HepG2 (cell line): ENCODE results near the gene ARCN1. TPM values are rescaled to one million over a fixed set of nuclear protein-coding genes. Genes with fewer than 3 reads are reported as not detected.

Experiments used
- ATAC-seq: fragments of 200-7000 bp; cut with Tn5 transposase; 3 replicates; pipeline ENCODE4 v1.9.1; 2020; ENCODE audit warnings: mild to moderate bottlenecking, moderate library complexity
- BruUV-seq: library from RNA; stranded (reverse); fragments of 400-500 nt; replicated peaks from 2 replicates; lab custom pipeline; 2021; lab: Mats Ljungman, UMichigan
- CTCF ChIA-PET: fragments of 300-600 bp; formaldehyde crosslinking; extraction: SDS; loops from one replicate; lab custom pipeline; 2021; ENCODE audit warnings: low total read pairs, inconsistent platforms, low intra/inter-chr PET ratio; lab: Yijun Ruan, JAX
- POLR2A ChIA-PET: fragments of 350-600 bp; sonication (Branson Sonifier 250); formaldehyde crosslinking; loops from one replicate; lab custom pipeline; 2020; ENCODE audit warnings: antibody characterized with exemption, inconsistent platforms; lab: Yijun Ruan, JAX
- DNase-seq: peaks from one replicate; pipeline ENCODE4 v3.0.0-alpha.2; 2015; ENCODE audit warnings: low spot score
- FAIRE-seq: peaks from 3 replicates; lab custom pipeline; 2011; peaks lifted over from hg19 to GRCh38; lab: Jason Lieb, UNC
- H2AFZ ChIP-seq: one replicate; pipeline ENCODE4 v1.6.1; 2011; ENCODE audit warnings: low read length, inconsistent platforms
- H3K27ac ChIP-seq: fragments of 300-600 bp; 3 replicates; pipeline ENCODE4 v1.8.0; 2011; ENCODE audit warnings: mixed run types, mild to moderate bottlenecking, mixed read lengths, low read length, inconsistent platforms; ENCODE audit not compliant: insufficient read depth; ENCODE audit errors: extremely low read length
- H3K27me3 ChIP-seq, 2 experiments: fragments of 200-600 bp in 1 of 2; 2 replicates in 1 of 2; 3 replicates in 1 of 2; pipeline versions ENCODE4 v1.6.0 to v1.8.0; 2011; ENCODE audit warnings: low read length in 2 of 2, mild to moderate bottlenecking in 2 of 2, moderate library complexity in 2 of 2, inconsistent platforms in 1 of 2; ENCODE audit not compliant: insufficient read depth in 2 of 2, control insufficient read depth in 1 of 2
- H3K36me3 ChIP-seq, 2 experiments: fragments of 200-600 bp in 1 of 2; replicated peaks in 1 of 2; 2 replicates in 1 of 2; 3 replicates in 1 of 2; pipeline versions ENCODE4 v1.5.1 to v1.8.0; 2011; ENCODE audit warnings: low read length in 2 of 2, inconsistent platforms in 1 of 2; ENCODE audit not compliant: insufficient read depth in 2 of 2, control insufficient read depth in 1 of 2
- H3K4me1 ChIP-seq: 2 replicates; pipeline ENCODE4 v1.5.1; 2012; ENCODE audit warnings: low read length, inconsistent platforms; ENCODE audit not compliant: insufficient read depth
- H3K4me2 ChIP-seq: 2 replicates; pipeline ENCODE4 v1.6.0; 2011; ENCODE audit warnings: low read depth, low read length, inconsistent platforms
- H3K4me3 ChIP-seq, 3 experiments: fragments of 200-600 bp in 1 of 3; sonication (generic), shearing (Covaris generic) in 1 of 3; replicated peaks in 1 of 3; 2 replicates each; pipeline ENCODE4 v1.5.1; 2011 to 2016; ENCODE audit warnings: low read length in 3 of 3, inconsistent platforms in 2 of 3, low read depth in 2 of 3, mild to moderate bottlenecking in 2 of 3, control low read depth in 1 of 3, mixed read lengths in 1 of 3; ENCODE audit not compliant: insufficient read depth in 1 of 3
- H3K79me2 ChIP-seq: one replicate; pipeline ENCODE4 v1.6.1; 2011; ENCODE audit warnings: low read length, inconsistent platforms; ENCODE audit not compliant: insufficient read depth
- H3K9ac ChIP-seq: 2 replicates; pipeline ENCODE4 v1.6.0; 2011; ENCODE audit warnings: mild to moderate bottlenecking, low read depth, low read length, inconsistent platforms; ENCODE audit not compliant: insufficient read depth
- H3K9me3 ChIP-seq: 2 replicates; pipeline ENCODE4 v1.5.1; 2012; ENCODE audit warnings: mild to moderate bottlenecking, low read length
- H4K20me1 ChIP-seq: 2 replicates; pipeline ENCODE4 v1.6.0; 2011; ENCODE audit warnings: inconsistent platforms, mild to moderate bottlenecking, low read length, moderate library complexity; ENCODE audit not compliant: insufficient read depth
- ATF7 ChIP-seq, 2 experiments: fragments of 450-650 bp in 1 of 2; sonication (generic) in 1 of 2; formaldehyde crosslinking in 1 of 2; IDR thresholded peaks; 2 replicates each; pipeline versions ENCODE4 v1.4.0 to v1.6.1; 2016 to 2020; ENCODE audit warnings: antibody characterized with exemption in 1 of 2, mild to moderate bottlenecking in 1 of 2, missing genetic modification reagents in 1 of 2
- DMTF1 ChIP-seq: sonication (generic); formaldehyde crosslinking; IDR thresholded peaks from 2 replicates; pipeline ENCODE4 v1.4.0; 2020; ENCODE audit warnings: mild to moderate bottlenecking, missing genetic modification reagents
- EED ChIP-seq: sonication (generic); formaldehyde crosslinking; IDR thresholded peaks from 2 replicates; pipeline ENCODE4 v1.5.0; 2020; ENCODE audit warnings: mild to moderate bottlenecking, missing genetic modification reagents
- GABPB1 ChIP-seq: IDR thresholded peaks from 2 replicates; pipeline ENCODE4 v1.6.1; 2016; ENCODE audit warnings: mild to moderate bottlenecking, missing genetic modification reagents, moderate library complexity, missing compliant biosample characterization
- GATAD1 ChIP-seq: IDR thresholded peaks from 2 replicates; pipeline ENCODE4 v1.6.1; 2016; ENCODE audit warnings: missing genetic modification reagents, missing compliant biosample characterization
- HOXA5 ChIP-seq: sonication (generic); formaldehyde crosslinking; IDR thresholded peaks from 2 replicates; pipeline ENCODE4 v1.4.0; 2020; ENCODE audit warnings: missing genetic modification reagents
- KDM6A ChIP-seq: IDR thresholded peaks from 2 replicates; pipeline ENCODE4 v1.6.1; 2016; ENCODE audit warnings: low read depth
- NFAT5 ChIP-seq: sonication (generic); formaldehyde crosslinking; IDR thresholded peaks from 2 replicates; pipeline ENCODE4 v1.4.0; 2020; ENCODE audit warnings: missing genetic modification reagents
- NPAS2 ChIP-seq: sonication (generic); formaldehyde crosslinking; IDR thresholded peaks from 2 replicates; pipeline ENCODE4 v1.8.0; 2022; ENCODE audit warnings: mild to moderate bottlenecking, missing genetic modification reagents, borderline replicate concordance
- PCBP2 ChIP-seq: fragments of 200-400 bp; formaldehyde crosslinking; optimal IDR thresholded peaks from 2 replicates; pipeline ENCODE3; 2018; ENCODE audit warnings: low read length, low read depth; ENCODE audit not compliant: poor library complexity, severe bottlenecking
- ZNF451 ChIP-seq: sonication (generic); formaldehyde crosslinking; IDR thresholded peaks from 2 replicates; pipeline ENCODE4 v1.5.0; 2020; ENCODE audit warnings: mild to moderate bottlenecking, missing genetic modification reagents
- ZNF639 ChIP-seq: conservative IDR thresholded peaks from 2 replicates; pipeline ENCODE4 v1.6.1; 2018; ENCODE audit warnings: missing genetic modification reagents
- WGBS: methylation state at CpG from one replicate; pipeline ENCODE4 v1.1.6; 2017; ENCODE audit warnings: low lambda C conversion rate; 5-methylcytosine and 5-hydroxymethylcytosine counted together
- in situ Hi-C: cut with HindIII; loops from 2 replicates; pipeline ENCODE4 v1.10.0; 2017; ENCODE audit warnings: low pct_unique_long_range_greater_than_20kb; ENCODE audit not compliant: extremely low pct_ligation_motif_present
- intact Hi-C: fragments of 100-400 bp; cut with micrococcal nuclease; formaldehyde crosslinking; loops from one replicate; pipeline ENCODE4 v1.10.0; 2022; ENCODE audit not compliant: unreplicated experiment
- polyA plus RNA-seq, 8 experiments: library from polyadenylated mRNA; depleted of rRNA in 3 of 8; stranded (reverse) in 7 of 8; unstranded in 1 of 8; fragments of >200 nt; fragmentation: Illumina TruSeq in 4 of 8; extraction: Trizol in 4 of 8; gene quantifications; 2 replicates each; pipeline versions ENCODE4 v1.2.1 to v1.2.3, GENCODE V29; 2011 to 2016; ENCODE audit warnings: low read depth in 4 of 8, missing spikeins in 1 of 8, mixed read lengths in 1 of 8; ENCODE audit not compliant: insufficient read depth in 1 of 8
- total RNA-seq, 5 experiments: library from RNA; depleted of rRNA; stranded (reverse); fragments of >200 nt; fragmentation: Illumina TruSeq; extraction: Trizol; gene quantifications; 2 replicates each; pipeline ENCODE4 v1.2.3, GENCODE V29; 2016; ENCODE audit warnings: low read depth in 1 of 5

The ARCN1 gene
- total and polyA plus RNA-seq, 2 of the 13 experiments (the other 11 are each of a cell fraction or from before 2014, with no cell fraction given): 148 to 200 TPM

GRCh38 chr11:118560806-118561205 is 11.4 kb upstream of the ARCN1 start (continued):
- TF ChIP-seq ZNF639 (no peak), GATAD1 (CRISPR knock-in tag) (no peak), GABPB1 (CRISPR knock-in tag) (no peak), NFAT5 (no peak), HOXA5 (CRISPR knock-in tag) (no peak), KDM6A (CRISPR knock-in tag) (no peak)
- TF ChIP-seq, all 625 proteins: peak for 0

GRCh38 chr11:118565051-118565450 is 7.2 kb upstream of the ARCN1 start:
- no peak for FAIRE-seq
- POLR2A ChIA-PET: interaction anchor here (1.0 kb wide), 1 partner anchor 32 kb away, joined by 3 read pairs; no protein-coding TSS in a partner anchor

More at GRCh38 chr11:118565051-118565450, 7.2 kb upstream of the ARCN1 start:
- H3K79me2 ChIP-seq: no peaks in the 10 kb centered on the region
- no peak overlapping the region for H3K27ac ChIP-seq
- no peak for TF ChIP-seq EED (CRISPR knock-in tag)
- TF ChIP-seq PCBP2: no peak
- no peak for TF ChIP-seq ZNF451 (CRISPR knock-in tag)
- no peak for TF ChIP-seq DMTF1 (CRISPR knock-in tag)
- no peak for TF ChIP-seq ATF7 (IDR thresholded peaks at IDR 0.05)
- no peak for TF ChIP-seq ATF7 (CRISPR knock-in tag; IDR thresholded peaks at IDR 0.05)
- no peak for TF ChIP-seq NPAS2 (CRISPR knock-in tag)
- H3K27me3 ChIP-seq: no peaks in the 10 kb centered on the region; a peak in 1 of 5 replicates
- no TSS peak for BruUV-seq
- H4K20me1 ChIP-seq: no peaks in the 10 kb centered on the region
- H3K9me3 ChIP-seq: no peaks in the 10 kb centered on the region
- in situ Hi-C loops: loop anchor here (5.0 kb wide), 1 partner anchor 33 kb away; the partner anchor contains the start of gene TMEM25
- peaks cover 22% of the 10 kb centered on the region for H3K4me1 ChIP-seq
- DNase-seq (no peak), ATAC-seq (no peak)
- no peak overlapping the region for H2AFZ ChIP-seq
- no peaks in the 10 kb centered on the region for H3K36me3 ChIP-seq
- 88% methylated on average over 5 of the region's 5 CpGs for WGBS
- intact Hi-C loops: loop anchor here (10.0 kb wide), 1 partner anchor 80 kb away; no protein-coding TSS in a partner anchor
- H3K4me2 ChIP-seq: peak overlapping the region; percentile 50; the same call in 1 of the 2 replicates
- no peak overlapping the region for H3K9ac ChIP-seq
- CTCF ChIA-PET: interaction anchor here (0.7 kb wide), 1 partner anchor 29 kb away, joined by 3 read pairs; no protein-coding TSS in a partner anchor
- H3K4me3 ChIP-seq: no peak overlapping the region
